HFFc6 (cell line): ENCODE results near the gene C16orf90. TPM values are rescaled to one million over a fixed set of nuclear protein-coding genes. Genes with fewer than 3 reads are reported as not detected.

ENCODE experiments used
- DNase-seq: peaks from one replicate; pipeline ENCODE4 v3.0.0-alpha.2; 2018
- H3K27ac Mint-ChIP-seq: 2 replicates; pipeline ENCODE4 v1.8.0; 2020; ENCODE audit warnings: mild to moderate bottlenecking, mixed read lengths
- H3K27me3 Mint-ChIP-seq: 2 replicates; pipeline ENCODE4 v1.8.0; 2021; ENCODE audit warnings: mild to moderate bottlenecking, moderate library complexity, mixed read lengths; ENCODE audit not compliant: insufficient read depth
- H3K36me3 Mint-ChIP-seq: 2 replicates; pipeline ENCODE4 v1.8.0; 2021; ENCODE audit warnings: low read depth, mixed read lengths
- H3K4me1 Mint-ChIP-seq: 2 replicates; pipeline ENCODE4 v1.8.0; 2020; ENCODE audit warnings: low read depth, mixed read lengths
- H3K4me3 Mint-ChIP-seq: 2 replicates; pipeline ENCODE4 v1.8.0; 2020; ENCODE audit warnings: mild to moderate bottlenecking, moderate library complexity, mixed read lengths
- H3K9me3 Mint-ChIP-seq: 2 replicates; pipeline ENCODE4 v1.8.0; 2020; ENCODE audit warnings: mild to moderate bottlenecking, mixed read lengths
- CTCF ChIP-seq: fragments of 200-600 bp; sonication (generic); IDR thresholded peaks from 2 replicates; pipeline ENCODE4 v1.5.0; 2021; ENCODE audit warnings: antibody characterized with exemption, mild to moderate bottlenecking
- microRNA-seq: library from miRNA; unstranded; fragments of <30 nt; microRNA quantifications from one replicate; pipeline ENCODE4, GENCODE V29; 2019
- total RNA-seq, 6 experiments: library from RNA; stranded (reverse); fragmentation: NEBNext Ultra II Directional; extraction: Animal tissue kit (Norgen Biotek cat#: 25700); gene quantifications; 2 replicates in 1 of 6; 3 replicates in 5 of 6; pipeline ENCODE4 v1.2.3, GENCODE V29; 2021

Gene C16orf90
- total RNA-seq, 6 experiments from 2014 or later, result not detected

- Mint-ChIP-seq H3K4me3 (peak overlapping the region; percentile 94), H3K4me1 (peaks cover 55% of the 10 kb centered on the region), H3K27me3 (no peaks in the 10 kb centered on the region; the same call in 1 of the 2 replicates), H3K36me3 (peaks cover 4% of the 10 kb centered on the region; the same call in 1 of the 2 replicates), H3K9me3 (no peaks in the 10 kb centered on the region), H3K27ac (peak overlapping the region; percentile 96)
- no peak for TF ChIP-seq CTCF
- DNase-seq, result peak; percentile 32
These were observed 36.9 kb downstream of the C16orf90 start for GRCh38 chr16:3458278-3458851.

- peaks cover 54% of the 10 kb centered on the region for H3K4me1 Mint-ChIP-seq
- peak overlapping the region; percentile 84 for H3K4me3 Mint-ChIP-seq
- DNase-seq, result peak; percentile 77
- H3K36me3 Mint-ChIP-seq, result peaks cover 4% of the 10 kb centered on the region; the same call in 1 of the 2 replicates
- H3K27ac Mint-ChIP-seq, result peak overlapping the region; percentile 75
- no peaks in the 10 kb centered on the region; the same call in 1 of the 2 replicates for H3K27me3 Mint-ChIP-seq
- peak; percentile 72 for TF ChIP-seq CTCF
- H3K9me3 Mint-ChIP-seq, result no peaks in the 10 kb centered on the region
These were observed 37.6 kb downstream of the C16orf90 start for GRCh38 chr16:3457434-3458252.

- DNase-seq, result no peak
- H3K9me3 Mint-ChIP-seq, result no peaks in the 10 kb centered on the region; the same call in 1 of the 2 replicates
- no peak overlapping the region for H3K27ac Mint-ChIP-seq
- no peak overlapping the region for H3K4me3 Mint-ChIP-seq
- H3K36me3 Mint-ChIP-seq, result peaks cover 3% of the 10 kb centered on the region; the same call in 1 of the 2 replicates
- no peak for TF ChIP-seq CTCF
- peaks cover 28% of the 10 kb centered on the region for H3K4me1 Mint-ChIP-seq
- H3K27me3 Mint-ChIP-seq, result no peaks in the 10 kb centered on the region; the same call in 1 of the 2 replicates
These were observed 40.6 kb downstream of the C16orf90 start for GRCh38 chr16:3454631-3455147.

GRCh38 chr16:3454093-3454492 is 41.2 kb downstream of the C16orf90 start:
- peaks cover 5% of the 10 kb centered on the region; the same call in 1 of the 2 replicates for H3K36me3 Mint-ChIP-seq
- DNase-seq, result no peak
- no peak overlapping the region for H3K4me3 Mint-ChIP-seq
- no peaks in the 10 kb centered on the region; the same call in 1 of the 2 replicates for H3K27me3 Mint-ChIP-seq
- H3K9me3 Mint-ChIP-seq, result no peaks in the 10 kb centered on the region; the same call in 1 of the 2 replicates
- no peak overlapping the region for H3K27ac Mint-ChIP-seq
- TF ChIP-seq CTCF, result no peak
- peaks cover 22% of the 10 kb centered on the region for H3K4me1 Mint-ChIP-seq

- H3K4me1 Mint-ChIP-seq, result peaks cover 6% of the 10 kb centered on the region
- TF ChIP-seq CTCF, result no peak; the same call in 1 of the 2 replicates
These were observed 51.3 kb downstream of the C16orf90 start for GRCh38 chr16:3444032-3444388.

More at GRCh38 chr16:3444032-3444388, 51.3 kb downstream of the C16orf90 start:
- Mint-ChIP-seq H3K27me3 (peaks cover 8% of the 10 kb centered on the region), H3K36me3 (peaks cover 31% of the 10 kb centered on the region), H3K9me3 (peaks cover 20% of the 10 kb centered on the region), H3K4me3 (peak overlapping the region; percentile 97), H3K27ac (peak overlapping the region; percentile 93)
- peak; percentile 61 for DNase-seq

Small RNA genes within 50 kb of the gene (microRNA-seq; reads per million reads assigned to microRNA genes)
- not detected for gene MIR6126

Other genes starting within 250 kb of the C16orf90 start
- under 1 TPM in 1 of 6 experiments, not detected in 5; 0.09 TPM for gene MEFV, start 238.9 kb downstream of the C16orf90 start, total RNA-seq
- gene ZNF263, start 212.0 kb downstream of the C16orf90 start, total RNA-seq, result 10 to 100 TPM; 19.7 to 24.5 (median 20.8) TPM
- 1 to 10 TPM; 2.9 to 4.2 (median 3.5) TPM for gene TIGD7, start 190.1 kb downstream of the C16orf90 start, total RNA-seq
- 10 to 100 TPM; 12.7 to 16.6 (median 14.4) TPM for gene ZNF75A, start 190.0 kb downstream of the C16orf90 start, total RNA-seq
- gene OR2C1, start 139.6 kb downstream of the C16orf90 start, total RNA-seq, result not detected
- 10 to 100 TPM in 3 of 6 experiments, 1 to 10 TPM in 3; 8.3 to 11.1 (median 10.3) TPM for gene ZSCAN32, start 94.5 kb downstream of the C16orf90 start, total RNA-seq
- 10 to 100 TPM in 3 of 6 experiments, 1 to 10 TPM in 3; 8.6 to 10.7 (median 10.1) TPM for gene ZNF174, start 94.3 kb downstream of the C16orf90 start, total RNA-seq
- gene ZNF597, start 52.0 kb downstream of the C16orf90 start, total RNA-seq, result 1 to 10 TPM; 1.6 to 2.3 (median 1.8) TPM
- 10 to 100 TPM; 30.7 to 44.6 (median 34.6) TPM for gene NAA60, start 51.8 kb downstream of the C16orf90 start, total RNA-seq
- gene CLUAP1, start 5.5 kb upstream of the C16orf90 start, total RNA-seq, result 10 to 100 TPM; 22.8 to 28.5 (median 25.8) TPM
- gene NLRC3, start 81.9 kb upstream of the C16orf90 start, total RNA-seq, result not detected
- gene SLX4, start 116.1 kb upstream of the C16orf90 start, total RNA-seq, result 1 to 10 TPM; 6.8 to 8.2 (median 7.2) TPM
- 1 to 10 TPM; 7.5 to 9.9 (median 8.0) TPM for gene DNASE1, start 159.2 kb upstream of the C16orf90 start, total RNA-seq
- 100 to 1,000 TPM in 4 of 6 experiments, 10 to 100 TPM in 2; 97.6 to 118 (median 103) TPM for gene TRAP1, start 222.0 kb upstream of the C16orf90 start, total RNA-seq